NCI-H146 treated with DMSO at 0.1 percent for 48 hours (cell line): Measurements from ENCODE around the gene NMNAT1.
"Not testable (repeated sequence)": the region's sequence is repeated elsewhere in the genome, so short reads cannot be mapped to it uniquely, and the experiment has no call there.

ENCODE experiments used
- DNase-seq: peaks from one replicate; lab custom pipeline; 2025; ENCODE audit not compliant: unreplicated experiment; lab: John Stamatoyannopoulos, UW

NMNAT1 gene

GRCh38 chr1:9942939-9943788 is at the start of gene NMNAT1, which contains the start of gene LZIC:
NMNAT1 (plus strand) TSS chr1:9943475; CDS start chr1:9972074, 28,599 bp downstream.
LZIC (minus strand) TSS chr1:9943391; CDS start chr1:9936619, 6,772 bp downstream.
- peak; percentile 25 for DNase-seq

- no peak for DNase-seq
These were observed 49.2 kb upstream of the NMNAT1 start for GRCh38 chr1:9894115-9894514.

GRCh38 chr1:9900142-9901043 is 42.9 kb upstream of the NMNAT1 start:
- DNase-seq = no peak

- DNase-seq = no peak
These were observed 41.9 kb upstream of the NMNAT1 start for GRCh38 chr1:9901148-9902059.

GRCh38 chr1:9902060-9902452 is 41.2 kb upstream of the NMNAT1 start:
- no peak for DNase-seq

GRCh38 chr1:9903801-9904527 is 39.3 kb upstream of the NMNAT1 start:
- DNase-seq = no peak

- no peak for DNase-seq
These were observed 38.7 kb upstream of the NMNAT1 start for GRCh38 chr1:9904596-9904995.

- no peak for DNase-seq
These were observed 38.3 kb upstream of the NMNAT1 start for GRCh38 chr1:9905010-9905409.

- DNase-seq = no peak
These were observed 36.8 kb upstream of the NMNAT1 start for GRCh38 chr1:9906466-9906865.

- no peak for DNase-seq
These were observed 35.8 kb upstream of the NMNAT1 start for GRCh38 chr1:9907441-9907840.

- no peak for DNase-seq
These were observed 34.4 kb upstream of the NMNAT1 start for GRCh38 chr1:9908871-9909233.

- DNase-seq = no peak
These were observed 33.8 kb upstream of the NMNAT1 start for GRCh38 chr1:9909234-9910046.

- DNase-seq = peak; percentile 33
These were observed 33.2 kb upstream of the NMNAT1 start, which contains the start of gene CTNNBIP1 for GRCh38 chr1:9910076-9910422. CTNNBIP1 (minus strand) TSS chr1:9910269; CDS start chr1:9872064, 38,205 bp downstream.

GRCh38 chr1:9910423-9911178 is 32.7 kb upstream of the NMNAT1 start:
- DNase-seq = peak; percentile 62

GRCh38 chr1:9912264-9912936 is 30.9 kb upstream of the NMNAT1 start:
- DNase-seq = no peak

GRCh38 chr1:9914610-9914937 is 28.7 kb upstream of the NMNAT1 start:
- no peak for DNase-seq

GRCh38 chr1:9916452-9916851 is 26.8 kb upstream of the NMNAT1 start:
- no peak for DNase-seq

GRCh38 chr1:9917495-9917894 is 25.8 kb upstream of the NMNAT1 start:
- not testable (repeated sequence) for DNase-seq
